Type B pancreatic cell (in vitro differentiated cells): ENCODE measurements around the gene TAF9B. TPM values are rescaled to one million over a fixed set of nuclear protein-coding genes. Genes with fewer than 3 reads are reported as not detected.
A peak's percentile ranks its signal among the peaks of the same experiment; 100 is the strongest.
"Not testable (repeated sequence)": the region's sequence is repeated elsewhere in the genome, so short reads cannot be mapped to it uniquely, and the experiment has no call there.

Experiments
- DNase-seq: peaks from one replicate; pipeline ENCODE4 v3.0.0; 2021; ENCODE audit warnings: mixed read lengths; ENCODE audit not compliant: unreplicated experiment; ENCODE audit errors: extremely low spot score
- H3K27ac Mint-ChIP-seq: 2 replicates; pipeline ENCODE4 v1.8.0; 2021; ENCODE audit warnings: mild to moderate bottlenecking, mixed read lengths
- H3K27me3 Mint-ChIP-seq: 2 replicates; pipeline ENCODE4 v1.8.0; 2021; ENCODE audit warnings: mixed read lengths
- H3K36me3 Mint-ChIP-seq: 2 replicates; pipeline ENCODE4 v1.8.0; 2021; ENCODE audit warnings: mixed read lengths
- H3K4me1 Mint-ChIP-seq: one replicate; pipeline ENCODE4 v1.8.0; 2021; ENCODE audit warnings: mixed read lengths; ENCODE audit not compliant: unreplicated experiment
- H3K4me3 Mint-ChIP-seq: 2 replicates; pipeline ENCODE4 v1.8.0; 2021; ENCODE audit warnings: mild to moderate bottlenecking, mixed read lengths
- H3K9me3 Mint-ChIP-seq: 2 replicates; pipeline ENCODE4 v1.8.0; 2021; ENCODE audit warnings: mixed read lengths
- CTCF ChIP-seq: fragments of 200-600 bp; sonication (generic); conservative IDR thresholded peaks from 2 replicates; pipeline ENCODE4 v1.5.0; 2021; ENCODE audit warnings: antibody characterized with exemption, mild to moderate bottlenecking
- total RNA-seq: library from RNA; stranded (reverse); gene quantifications from 2 replicates; pipeline ENCODE4 v1.2.1, GENCODE V29; 2021; ENCODE audit warnings: low replicate concordance

The TAF9B gene
- total RNA-seq, 1 donor from 2014 or later, result 25.1 TPM

- peaks cover 3% of the 10 kb centered on the region for H3K36me3 Mint-ChIP-seq
- TF ChIP-seq CTCF, result no peak
These were observed 9.7 kb downstream of the TAF9B start for GRCh38 chrX:78129714-78130113.

GRCh38 chrX:78125781-78126180 is 13.7 kb downstream of the TAF9B start:
- H3K9me3 Mint-ChIP-seq, H3K4me1 Mint-ChIP-seq: not testable (repeated sequence)
- H3K36me3 Mint-ChIP-seq, result peaks cover 11% of the 10 kb centered on the region

More at GRCh38 chrX:78129714-78130113, 9.7 kb downstream of the TAF9B start:
- no peaks in the 10 kb centered on the region for H3K9me3 Mint-ChIP-seq
- no peak overlapping the region for H3K4me3 Mint-ChIP-seq
- H3K4me1 Mint-ChIP-seq, result no peaks in the 10 kb centered on the region
- no peak overlapping the region for H3K27ac Mint-ChIP-seq
- H3K27me3 Mint-ChIP-seq, result no peaks in the 10 kb centered on the region
- DNase-seq, result no peak

GRCh38 chrX:78125148-78125547 is 14.3 kb downstream of the TAF9B start:
- Mint-ChIP-seq H3K36me3 (peaks cover 11% of the 10 kb centered on the region), H3K27me3 (no peaks in the 10 kb centered on the region), H3K9me3 (no peaks in the 10 kb centered on the region), H3K4me1 (no peaks in the 10 kb centered on the region), H3K4me3 (no peak overlapping the region), H3K27ac (no peak overlapping the region)
- TF ChIP-seq CTCF, result no peak
- DNase-seq, result no peak

More at GRCh38 chrX:78125781-78126180, 13.7 kb downstream of the TAF9B start:
- not testable (repeated sequence) for H3K4me3 Mint-ChIP-seq, H3K27me3 Mint-ChIP-seq, H3K27ac Mint-ChIP-seq, DNase-seq

GRCh38 chrX:78124307-78124706 is 15.1 kb downstream of the TAF9B start:
- H3K4me3 Mint-ChIP-seq, result no peak overlapping the region
- no peaks in the 10 kb centered on the region for H3K27me3 Mint-ChIP-seq
- TF ChIP-seq CTCF, result peak; percentile 44
- H3K9me3 Mint-ChIP-seq, result no peaks in the 10 kb centered on the region
- peaks cover 14% of the 10 kb centered on the region for H3K36me3 Mint-ChIP-seq
- DNase-seq, result no peak
- H3K4me1 Mint-ChIP-seq, result no peaks in the 10 kb centered on the region
- H3K27ac Mint-ChIP-seq, result no peak overlapping the region

GRCh38 chrX:78123190-78123589 is 16.3 kb downstream of the TAF9B start:
- DNase-seq, result no peak
- Mint-ChIP-seq H3K4me3 (no peak overlapping the region), H3K27ac (no peak overlapping the region), H3K36me3 (peaks cover 12% of the 10 kb centered on the region), H3K4me1 (no peaks in the 10 kb centered on the region), H3K9me3 (no peaks in the 10 kb centered on the region), H3K27me3 (no peaks in the 10 kb centered on the region)
- TF ChIP-seq CTCF, result no peak

- no peaks in the 10 kb centered on the region for H3K27me3 Mint-ChIP-seq
- H3K4me3 Mint-ChIP-seq, result no peak overlapping the region
- H3K36me3 Mint-ChIP-seq, result peaks cover 23% of the 10 kb centered on the region
- no peaks in the 10 kb centered on the region for H3K9me3 Mint-ChIP-seq
- no peaks in the 10 kb centered on the region for H3K4me1 Mint-ChIP-seq
- no peak for DNase-seq
- peak; percentile 47 for TF ChIP-seq CTCF
- H3K27ac Mint-ChIP-seq, result no peak overlapping the region
These were observed 19.8 kb downstream of the TAF9B start for GRCh38 chrX:78119521-78120227.
